ENCODE measurements around the gene SEC14L1.
A peak's percentile ranks its signal among the peaks of the same experiment; 100 is the strongest.
"Not testable (repeated sequence)": the region's sequence is repeated elsewhere in the genome, so short reads cannot be mapped to it uniquely, and the experiment has no call there.

The SEC14L1 gene

GRCh38 chr17:77240976-77241375 lies 100.2 kb downstream of the SEC14L1 start:
- no peak for DNase-seq (ENCODE audit: low spot score)

- no peak for DNase-seq (ENCODE audit: low spot score)
Observed at GRCh38 chr17:77242118-77242851, 101.5 kb downstream of the SEC14L1 start.

- no peak for DNase-seq (ENCODE audit: low spot score)
Observed at GRCh38 chr17:77245162-77245926, 104.6 kb downstream of the SEC14L1 start.

GRCh38 chr17:77246110-77247047 lies 105.6 kb downstream of the SEC14L1 start:
- DNase-seq (ENCODE audit: low spot score), result no peak

GRCh38 chr17:77247048-77247541 lies 106.3 kb downstream of the SEC14L1 start:
- peak; percentile 97 for DNase-seq (ENCODE audit: low spot score)

- DNase-seq (ENCODE audit: low spot score), result no peak
Observed at GRCh38 chr17:77247609-77248008, 106.8 kb downstream of the SEC14L1 start.

- DNase-seq (ENCODE audit: low spot score), result no peak
Observed at GRCh38 chr17:77248216-77249114, 107.7 kb downstream of the SEC14L1 start.

- no peak for DNase-seq (ENCODE audit: low spot score)
Observed at GRCh38 chr17:77251622-77252183, 110.9 kb downstream of the SEC14L1 start.

- not testable (repeated sequence) for DNase-seq (ENCODE audit: low spot score)
Observed at GRCh38 chr17:77252306-77252705, 111.5 kb downstream of the SEC14L1 start.

- DNase-seq (ENCODE audit: low spot score), result no peak
Observed at GRCh38 chr17:77253611-77254051, 112.9 kb downstream of the SEC14L1 start.

- DNase-seq (ENCODE audit: low spot score), result peak; percentile 75
Observed at GRCh38 chr17:77254951-77255825, 114.4 kb downstream of the SEC14L1 start.

GRCh38 chr17:77255970-77256369 lies 115.2 kb downstream of the SEC14L1 start:
- DNase-seq (ENCODE audit: low spot score), result not testable (repeated sequence)

- DNase-seq (ENCODE audit: low spot score), result no peak
Observed at GRCh38 chr17:77256710-77257109, 115.9 kb downstream of the SEC14L1 start.

GRCh38 chr17:77257169-77257568 lies 116.4 kb downstream of the SEC14L1 start:
- DNase-seq (ENCODE audit: low spot score), result no peak

GRCh38 chr17:77257596-77258458 lies 117.1 kb downstream of the SEC14L1 start:
- no peak for DNase-seq (ENCODE audit: low spot score)

- DNase-seq (ENCODE audit: low spot score), result no peak
Observed at GRCh38 chr17:77258638-77259037, 117.9 kb downstream of the SEC14L1 start.

GRCh38 chr17:77264617-77265230 lies 124.0 kb downstream of the SEC14L1 start:
- no peak for DNase-seq (ENCODE audit: low spot score)

- no peak for DNase-seq (ENCODE audit: low spot score)
Observed at GRCh38 chr17:77266213-77266612, 125.4 kb downstream of the SEC14L1 start.

All from ecto neural progenitor cell (in vitro differentiated cells).